HG03045 (cell line): Measurements from ENCODE around the gene ERCC6L2.

ENCODE experiments used
- ATAC-seq: cut with Tn5 transposase; IDR thresholded peaks from one replicate; pipeline ENCODE4 v1.9.1; 2021; ENCODE audit warnings: mild to moderate bottlenecking, moderate library complexity; ENCODE audit not compliant: unreplicated experiment

The ERCC6L2 gene

GRCh38 chr9:95857896-95858295 lies 17.6 kb upstream of the ERCC6L2 start:
- ATAC-seq, result no peak

GRCh38 chr9:95862343-95862742 lies 13.1 kb upstream of the ERCC6L2 start:
- ATAC-seq, result no peak

GRCh38 chr9:95864852-95865580 lies 10.5 kb upstream of the ERCC6L2 start:
- ATAC-seq, result no peak

GRCh38 chr9:95870352-95870751 lies 5.1 kb upstream of the ERCC6L2 start:
- ATAC-seq, result no peak

GRCh38 chr9:95870906-95871305 lies 4.6 kb upstream of the ERCC6L2 start:
- no peak for ATAC-seq

GRCh38 chr9:95874303-95874988 lies 1.0 kb upstream of the ERCC6L2 start:
- ATAC-seq, result no peak

GRCh38 chr9:95874989-95875304 lies 544 bp upstream of the ERCC6L2 start:
- ATAC-seq, result no peak

GRCh38 chr9:95876138-95876444 lies 600 bp downstream of the ERCC6L2 start:
- no peak for ATAC-seq

GRCh38 chr9:95876595-95876994 lies 1.1 kb downstream of the ERCC6L2 start:
- ATAC-seq, result no peak

- no peak for ATAC-seq
Observed at GRCh38 chr9:95877984-95878383, 2.5 kb downstream of the ERCC6L2 start.

- ATAC-seq, result no peak
Observed at GRCh38 chr9:95879591-95879990, 4.1 kb downstream of the ERCC6L2 start.

- no peak for ATAC-seq
Observed at GRCh38 chr9:95880021-95880690, 4.7 kb downstream of the ERCC6L2 start.

- ATAC-seq, result no peak
Observed at GRCh38 chr9:95887926-95888497, 12.5 kb downstream of the ERCC6L2 start.

- ATAC-seq, result no peak
Observed at GRCh38 chr9:95890594-95890993, 15.1 kb downstream of the ERCC6L2 start.

- ATAC-seq, result no peak
Observed at GRCh38 chr9:95891067-95891671, 15.7 kb downstream of the ERCC6L2 start.

- no peak for ATAC-seq
Observed at GRCh38 chr9:95892690-95893089, 17.2 kb downstream of the ERCC6L2 start.

- ATAC-seq, result no peak
Observed at GRCh38 chr9:95896580-95896979, 21.1 kb downstream of the ERCC6L2 start.

- ATAC-seq, result no peak
Observed at GRCh38 chr9:95901506-95901905, 26.0 kb downstream of the ERCC6L2 start.

- no peak for ATAC-seq
Observed at GRCh38 chr9:95903398-95903797, 27.9 kb downstream of the ERCC6L2 start.

- ATAC-seq, result no peak
Observed at GRCh38 chr9:95907794-95908193, 32.3 kb downstream of the ERCC6L2 start.

- ATAC-seq, result no peak
Observed at GRCh38 chr9:95910023-95910707, 34.7 kb downstream of the ERCC6L2 start.
